ENCODE data around the gene IMMP2L.
"Not testable (repeated sequence)": the region's sequence is repeated elsewhere in the genome, so short reads cannot be mapped to it uniquely, and the experiment has no call there.

Gene IMMP2L

DNA sequence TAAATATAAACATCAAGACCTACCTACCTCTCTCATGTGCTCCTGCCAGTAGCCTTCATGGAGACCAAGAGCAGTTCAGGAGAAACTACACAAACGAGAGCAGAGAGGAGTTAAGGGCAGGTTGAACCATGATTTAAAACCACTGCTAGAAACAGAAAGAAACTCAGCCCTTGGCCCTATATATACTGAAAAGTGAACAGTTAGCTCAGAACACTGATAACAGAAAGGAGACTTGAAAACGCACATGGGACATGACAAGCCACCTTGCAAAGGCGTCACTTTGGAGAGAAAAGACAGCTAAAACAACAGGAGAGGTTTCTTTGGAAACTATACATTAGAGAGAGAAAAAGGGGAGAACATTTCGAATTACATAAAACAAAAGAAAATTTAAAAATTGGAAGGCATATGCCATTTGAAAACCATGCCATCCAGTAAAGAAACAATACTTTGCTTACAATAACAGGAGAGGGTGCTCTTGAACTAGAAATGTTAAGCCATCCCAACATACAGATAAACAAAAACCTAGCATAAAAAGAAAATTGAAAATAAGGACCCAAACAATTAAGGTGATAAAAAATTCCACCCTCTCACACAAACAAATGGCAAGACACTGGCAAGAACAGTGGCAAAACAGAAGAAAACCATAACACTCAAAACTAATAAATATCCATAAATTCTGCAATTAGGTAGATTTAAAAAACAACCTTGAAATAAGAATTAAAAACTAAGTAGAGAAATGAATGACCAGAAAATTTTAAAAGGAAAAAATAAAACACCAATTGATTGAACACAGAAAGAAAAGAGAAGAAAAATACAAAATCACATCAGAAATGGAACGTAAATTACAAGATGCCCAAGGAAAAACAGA is 232.7 kb downstream of the IMMP2L start:
- no peak for DNase-seq (ENCODE audit: low spot score)

DNA sequence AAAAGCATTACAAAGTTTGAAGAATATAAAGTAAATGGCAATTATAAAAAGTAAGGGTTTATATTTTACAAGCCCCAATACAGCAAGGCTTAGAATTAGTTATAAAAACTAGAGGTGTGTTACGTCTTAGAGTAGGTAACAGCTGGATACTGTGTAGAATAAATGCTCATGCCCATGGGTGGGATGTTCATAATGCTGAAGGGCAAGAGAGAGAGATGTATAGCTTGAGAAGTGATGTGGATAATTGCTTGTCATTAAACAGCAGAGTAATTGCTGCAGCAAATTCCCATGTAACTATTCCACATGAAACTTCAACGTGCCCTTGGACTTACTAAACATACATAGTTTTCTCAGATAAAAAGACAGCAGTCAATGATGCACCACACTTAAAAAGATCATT is 233.8 kb downstream of the IMMP2L start:
- no peak for DNase-seq (ENCODE audit: low spot score)

DNA sequence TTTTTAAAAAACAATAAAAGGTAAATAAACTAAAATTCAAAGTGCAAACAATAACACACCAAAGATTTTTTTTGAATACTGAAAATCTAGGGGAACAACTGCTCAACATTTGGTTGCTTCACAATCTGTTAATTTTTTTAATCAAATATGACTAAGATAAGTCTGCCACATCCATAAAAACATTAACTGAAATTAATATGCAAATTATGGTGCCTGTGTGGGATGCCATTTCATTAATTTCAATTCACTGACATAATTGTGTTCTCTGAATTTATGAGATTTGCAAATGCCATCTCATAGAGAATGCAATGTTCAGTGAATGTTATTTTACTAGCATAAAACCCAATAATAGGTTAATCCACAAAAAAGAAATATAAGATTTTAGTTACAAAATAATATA is 237.5 kb downstream of the IMMP2L start:
- no peak for DNase-seq (ENCODE audit: low spot score)

DNA sequence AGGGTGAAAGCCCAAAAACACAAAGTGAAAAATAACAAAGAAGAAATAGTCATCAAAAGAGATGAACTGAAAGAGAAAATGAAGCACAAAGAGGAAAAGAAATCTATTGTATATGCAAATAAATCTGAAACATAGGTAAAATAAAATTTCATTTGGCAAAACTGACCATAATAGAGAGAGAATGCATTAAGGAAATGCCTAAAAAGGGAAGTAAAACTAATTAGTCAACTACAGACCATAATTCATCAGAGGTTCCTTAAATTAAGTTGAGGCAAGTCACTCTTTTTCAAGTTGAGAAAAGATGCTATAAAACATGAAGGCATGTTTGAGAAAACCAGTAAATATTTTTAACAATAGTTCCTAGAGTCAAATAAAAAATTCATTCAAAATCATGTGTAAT is 238.1 kb downstream of the IMMP2L start:
- DNase-seq (ENCODE audit: low spot score), result no peak

DNA sequence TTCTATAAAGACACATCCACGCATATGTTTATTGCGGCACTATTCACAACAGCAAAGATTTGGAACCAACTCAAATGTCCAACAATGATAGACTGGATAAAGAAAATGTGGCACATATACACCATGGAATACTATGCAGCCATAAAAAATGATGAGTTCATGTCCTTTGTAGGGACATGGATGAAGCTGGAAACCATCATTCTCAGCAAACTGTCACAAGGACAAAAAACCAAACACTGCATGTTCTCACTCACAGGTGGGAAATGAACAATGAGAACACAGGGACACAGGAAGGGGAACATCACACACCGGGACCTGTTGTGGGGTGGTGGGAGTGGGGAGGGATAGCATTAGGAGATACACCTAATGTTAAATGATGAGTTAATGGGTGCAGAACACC is 238.6 kb downstream of the IMMP2L start:
- DNase-seq (ENCODE audit: low spot score), result not testable (repeated sequence)

DNA sequence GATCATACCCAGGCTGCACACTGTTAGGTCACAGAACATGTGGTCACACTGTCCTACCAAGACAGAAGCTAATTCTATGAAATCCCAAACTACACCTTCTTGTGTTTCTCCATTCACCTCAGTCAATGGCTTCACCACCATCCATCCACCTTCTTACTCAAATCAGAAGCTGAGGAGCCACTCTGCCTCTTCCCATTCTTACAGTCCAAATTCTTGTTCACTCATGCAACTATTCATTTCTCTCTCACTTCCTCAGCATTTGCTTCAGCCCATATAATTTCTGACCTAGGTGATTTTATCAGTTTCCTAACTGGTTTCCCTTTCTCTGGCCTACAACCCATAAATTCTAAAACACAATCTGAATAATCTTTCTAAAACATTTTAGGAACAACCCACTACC is 242.2 kb downstream of the IMMP2L start:
- DNase-seq (ENCODE audit: low spot score), result no peak

DNA sequence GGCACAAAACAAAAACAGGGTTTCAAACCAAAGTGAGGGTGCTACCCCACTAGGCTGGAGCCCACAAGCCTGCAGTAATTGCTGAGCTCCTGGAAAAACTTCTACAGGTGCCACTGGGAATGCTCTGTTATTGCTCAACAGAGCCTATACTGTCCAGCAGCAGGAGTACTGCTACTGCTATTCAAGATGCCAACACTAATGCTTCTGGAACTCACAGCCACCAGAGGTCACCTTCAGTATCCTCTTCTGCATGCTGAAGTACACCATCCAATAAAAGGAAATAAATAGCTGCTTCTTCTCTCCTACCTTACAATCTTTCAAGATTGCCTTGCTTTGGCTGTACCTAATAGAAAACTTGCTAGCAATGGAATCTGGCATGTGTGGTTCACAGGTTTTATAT is 249.3 kb downstream of the IMMP2L start:
- DNase-seq (ENCODE audit: low spot score), result no peak

DNA sequence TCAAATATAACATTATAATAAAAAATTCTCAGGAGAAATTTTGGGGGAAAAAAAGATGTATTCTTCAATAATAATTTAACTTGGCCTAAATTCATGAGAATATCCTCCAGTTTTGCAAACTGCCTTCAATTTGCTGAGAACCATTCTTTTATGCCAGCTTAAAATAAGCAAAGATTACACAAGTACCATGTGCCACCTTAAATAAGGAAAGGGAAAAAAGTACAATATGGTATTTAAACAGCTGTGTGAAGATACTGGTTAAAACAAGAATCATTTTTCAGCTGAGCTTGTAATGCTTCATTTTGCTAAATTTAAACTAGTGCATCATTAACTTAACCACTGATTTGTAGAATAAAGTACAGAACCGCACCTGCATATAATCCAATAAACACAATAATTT is 253.6 kb downstream of the IMMP2L start:
- no peak for DNase-seq (ENCODE audit: low spot score)

DNA sequence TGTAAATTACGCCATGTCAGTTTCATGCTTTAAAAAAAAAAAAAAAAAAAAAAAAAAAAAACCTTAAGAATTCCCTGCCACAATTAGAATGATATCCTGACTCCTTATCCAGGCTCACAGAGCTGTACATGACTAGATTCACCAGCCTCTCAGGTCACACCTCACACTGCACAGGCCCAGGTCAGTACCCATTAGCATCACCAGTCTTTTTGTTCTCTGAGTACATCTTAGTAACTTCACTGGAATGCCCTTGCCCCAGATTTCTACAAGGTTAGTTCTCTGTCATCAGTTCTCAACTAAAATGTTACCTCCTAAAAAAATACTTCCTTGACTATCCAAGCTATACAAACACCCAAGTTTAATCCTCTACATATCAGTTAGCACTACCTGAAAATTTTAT is 260.4 kb downstream of the IMMP2L start:
- DNase-seq (ENCODE audit: low spot score), result no peak

DNA sequence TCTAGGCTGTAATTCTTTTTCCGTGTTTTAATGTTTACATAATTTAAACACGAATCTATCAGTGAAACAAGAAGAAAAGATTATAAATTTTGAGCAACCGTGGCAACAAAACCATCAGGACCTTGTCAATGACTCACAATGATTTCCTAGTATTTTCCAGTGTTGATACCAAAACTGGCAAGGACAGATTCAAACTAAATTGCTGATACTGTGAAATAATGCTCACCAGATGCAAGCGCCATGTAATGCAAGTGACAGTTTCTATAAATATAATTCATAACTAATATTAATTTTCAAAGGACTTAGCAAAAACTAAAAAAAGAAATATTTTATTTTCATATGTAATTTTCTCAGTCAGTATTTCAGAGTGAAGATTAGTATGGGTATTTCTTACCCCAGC is 267.8 kb downstream of the IMMP2L start:
- no peak for DNase-seq (ENCODE audit: low spot score)

DNA sequence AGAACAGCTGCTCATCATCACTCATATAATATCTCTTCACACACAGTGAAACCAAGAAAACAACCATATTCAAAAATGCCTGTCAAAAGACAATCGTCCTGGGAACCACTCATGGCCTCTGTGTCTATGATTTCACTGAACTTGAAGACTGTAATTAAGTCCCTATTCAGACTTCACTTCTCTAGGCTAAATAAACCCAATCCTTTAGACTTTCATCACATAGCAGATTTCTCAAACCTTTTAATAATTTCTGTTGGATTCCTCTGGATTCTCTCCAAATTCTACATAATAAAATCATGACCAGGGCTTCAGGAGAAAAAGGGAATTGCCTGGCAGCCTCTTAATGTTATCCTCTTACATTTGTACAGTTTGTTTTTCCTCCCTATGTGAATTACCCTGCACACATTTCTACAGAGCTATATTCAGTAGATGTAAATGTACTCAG is 270.2 kb downstream of the IMMP2L start:
- no peak for DNase-seq (ENCODE audit: low spot score)

DNA sequence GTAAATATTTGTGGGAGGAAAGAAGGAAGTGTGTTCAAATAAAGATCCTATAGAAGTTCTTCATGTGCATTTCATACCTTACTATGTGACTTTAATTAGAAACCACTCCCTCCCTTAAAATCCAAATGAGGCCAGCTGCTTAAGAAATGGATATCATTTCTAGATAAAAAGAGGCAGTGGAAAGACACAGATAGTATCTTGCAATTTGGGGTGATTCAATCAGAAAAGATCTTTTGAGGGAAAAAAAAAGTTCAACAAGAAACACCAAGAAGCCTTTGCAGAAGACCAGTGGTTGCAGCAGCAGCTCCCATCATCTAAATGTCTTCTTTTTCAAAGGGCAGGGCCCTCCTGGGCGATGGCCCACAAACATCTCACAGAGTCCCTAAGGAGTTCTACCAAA is 271.3 kb downstream of the IMMP2L start:
- DNase-seq (ENCODE audit: low spot score), result no peak

DNA sequence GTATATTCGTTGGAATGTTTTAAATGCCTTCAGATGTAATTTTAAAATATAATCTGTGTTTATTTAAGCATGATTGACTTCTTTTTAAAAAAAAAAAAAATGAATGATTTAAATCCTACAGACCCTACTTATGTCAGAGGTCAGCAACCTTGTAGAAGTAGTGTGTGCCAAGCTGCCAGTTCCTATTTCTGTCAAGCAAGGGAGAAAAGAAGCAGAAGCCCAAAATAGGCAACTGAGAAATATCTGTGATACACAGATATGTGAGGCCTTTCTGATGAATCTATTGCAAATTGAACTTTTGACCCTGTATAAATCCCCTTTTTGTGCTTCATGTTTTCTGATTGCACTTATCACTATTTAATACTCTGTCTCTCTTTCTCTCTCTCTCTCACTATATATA is 271.9 kb downstream of the IMMP2L start:
- no peak for DNase-seq (ENCODE audit: low spot score)

DNA sequence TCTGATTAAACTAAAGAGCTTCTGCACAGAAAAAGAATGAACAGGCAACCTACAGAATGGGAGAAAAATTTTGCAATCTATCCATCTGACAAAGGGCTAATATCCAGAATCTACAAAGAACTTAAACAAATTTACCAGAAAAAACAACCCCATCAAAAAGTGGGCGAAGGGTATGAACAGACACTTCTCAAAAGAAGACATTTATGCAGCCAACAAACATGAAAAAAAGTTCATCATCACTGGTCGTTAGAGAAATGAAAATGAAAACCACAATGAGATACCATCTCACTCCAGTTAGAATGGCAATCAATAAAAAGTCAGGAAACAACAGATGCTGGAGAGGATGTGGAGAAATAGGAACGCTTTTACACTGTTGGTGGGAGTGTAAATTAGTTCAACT is 273.9 kb downstream of the IMMP2L start:
- DNase-seq (ENCODE audit: low spot score), result not testable (repeated sequence)

DNA sequence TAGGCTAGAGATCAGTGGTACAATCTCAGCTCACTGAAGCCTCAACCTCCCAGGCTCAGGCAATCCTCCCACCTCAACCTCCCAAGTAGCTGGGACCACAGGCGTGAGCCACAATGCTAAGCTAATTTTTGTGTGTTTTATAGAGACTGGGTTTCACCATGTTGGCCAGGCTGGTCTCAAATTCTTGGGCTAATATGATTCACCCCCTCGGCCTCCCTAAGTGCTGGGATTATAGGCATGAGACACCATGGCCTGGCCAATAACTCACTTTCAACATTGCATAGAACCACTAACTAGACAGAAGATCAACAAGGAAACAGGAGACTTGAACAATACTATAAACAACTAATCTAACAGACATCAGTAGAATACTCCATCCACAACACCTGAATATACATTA is 279.7 kb downstream of the IMMP2L start:
- DNase-seq (ENCODE audit: low spot score), result no peak

DNA sequence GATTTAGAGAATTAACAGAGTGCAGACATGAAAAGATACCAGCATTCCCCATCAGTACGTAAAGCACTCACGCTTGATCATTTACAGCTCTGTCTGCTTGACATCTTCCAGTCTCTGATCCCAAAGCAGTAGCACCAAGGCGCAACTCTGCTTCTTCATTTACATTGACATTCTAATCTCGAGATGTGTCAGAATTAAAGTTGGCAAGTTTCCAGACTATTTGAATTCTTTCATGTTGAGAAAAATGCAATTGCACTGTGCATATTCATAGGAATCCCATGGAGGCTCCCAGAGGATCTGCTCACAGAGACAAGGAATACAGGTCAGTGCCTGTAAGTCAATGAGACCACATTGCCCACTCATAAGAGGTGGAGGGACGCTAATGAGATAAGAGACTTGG is 287.4 kb downstream of the IMMP2L start:
- DNase-seq (ENCODE audit: low spot score), result no peak

DNA sequence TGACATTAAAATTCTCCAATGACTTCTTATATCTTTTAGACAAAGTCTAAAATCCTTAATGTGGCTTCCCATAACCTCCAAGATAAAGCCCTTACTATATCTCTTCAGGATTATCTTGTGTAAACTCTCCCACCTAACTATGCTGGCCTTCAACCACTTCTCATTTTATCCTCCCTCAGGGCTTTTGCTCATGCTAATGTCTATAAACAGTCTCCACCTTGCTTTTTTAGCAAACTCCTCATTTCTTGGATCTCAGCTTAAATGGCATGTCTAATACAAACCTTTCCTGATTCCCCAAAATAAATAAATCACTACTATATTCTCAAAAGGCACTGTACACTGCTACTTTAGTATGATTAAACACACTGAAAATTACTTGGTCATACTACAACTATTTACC is 290.2 kb downstream of the IMMP2L start:
- DNase-seq (ENCODE audit: low spot score), result no peak

DNA sequence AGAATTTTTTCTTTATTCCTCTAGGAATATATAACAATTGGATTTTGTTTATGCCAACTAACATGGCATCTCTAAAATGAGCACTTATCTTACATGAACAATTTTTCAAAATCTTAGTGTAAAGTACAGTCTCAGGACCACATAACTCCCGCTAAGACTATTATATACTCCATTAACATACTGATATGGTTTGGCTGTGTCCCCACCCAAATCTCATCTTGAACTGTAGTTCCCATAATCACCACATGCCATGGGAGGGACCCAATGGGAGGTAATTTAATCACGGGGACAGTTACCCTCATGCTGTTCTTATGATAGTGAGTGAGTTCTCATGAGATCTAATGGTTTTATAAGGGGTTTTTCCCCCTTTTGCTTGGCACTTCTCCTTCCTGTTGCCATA is 291.5 kb downstream of the IMMP2L start:
- DNase-seq (ENCODE audit: low spot score), result not testable (repeated sequence)

DNA sequence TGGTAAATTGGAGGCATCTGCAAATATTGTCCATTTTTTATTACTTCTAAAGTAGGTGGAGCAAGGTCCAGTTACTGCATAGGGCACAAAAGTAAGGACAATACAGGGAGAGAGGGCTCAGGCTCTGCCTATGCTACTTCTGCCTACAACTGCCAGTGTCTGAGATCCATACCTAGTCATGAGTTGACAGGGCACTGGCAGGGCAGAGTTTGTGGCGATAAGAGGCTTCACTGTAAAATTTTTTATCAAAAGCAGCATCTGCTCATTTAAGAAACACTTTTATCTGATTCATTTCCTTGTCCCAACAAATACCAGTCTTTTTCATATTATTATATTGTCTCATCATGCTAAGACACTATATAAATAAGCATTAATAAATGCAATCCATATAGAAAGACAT is 293.4 kb downstream of the IMMP2L start:
- DNase-seq (ENCODE audit: low spot score), result no peak

DNA sequence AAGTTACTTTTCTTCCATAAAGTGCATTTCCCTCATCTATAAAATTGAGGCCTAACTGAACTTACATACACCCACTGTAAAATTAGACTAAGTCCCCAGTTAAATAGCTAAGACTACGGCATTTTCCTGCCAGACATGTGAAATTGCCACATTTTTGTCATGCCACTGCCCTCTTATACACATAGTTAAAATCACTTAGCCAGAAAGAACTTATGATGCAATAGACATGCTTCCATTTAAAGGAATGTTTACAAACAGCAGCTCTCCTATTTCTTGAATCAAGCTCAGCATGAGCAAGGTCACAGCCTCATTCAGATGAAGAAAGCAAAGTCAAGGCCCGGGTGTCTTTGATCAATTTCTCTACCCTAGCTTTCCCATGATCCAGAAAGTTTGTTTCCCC is 295.7 kb downstream of the IMMP2L start:
- no peak for DNase-seq (ENCODE audit: low spot score)

DNA sequence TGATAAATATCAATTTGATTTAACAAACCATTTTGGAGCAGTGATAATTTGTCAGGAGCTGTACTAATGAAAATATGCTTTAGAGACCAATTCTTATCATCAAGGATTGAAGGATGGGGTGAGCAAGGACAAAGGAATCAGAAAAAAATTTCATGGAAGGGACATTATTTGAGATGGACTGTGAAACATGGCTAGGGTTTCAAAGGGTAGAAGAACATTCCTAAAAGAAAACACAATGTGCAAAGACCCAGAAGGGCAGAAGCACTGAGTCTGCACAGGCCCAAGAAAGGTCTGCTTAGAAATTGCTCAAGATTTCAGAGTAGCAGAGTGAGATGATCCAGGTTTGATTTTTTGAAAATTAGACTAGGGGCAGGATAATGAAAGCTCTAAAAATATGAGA is 296.9 kb downstream of the IMMP2L start:
- DNase-seq (ENCODE audit: low spot score), result no peak

DNA sequence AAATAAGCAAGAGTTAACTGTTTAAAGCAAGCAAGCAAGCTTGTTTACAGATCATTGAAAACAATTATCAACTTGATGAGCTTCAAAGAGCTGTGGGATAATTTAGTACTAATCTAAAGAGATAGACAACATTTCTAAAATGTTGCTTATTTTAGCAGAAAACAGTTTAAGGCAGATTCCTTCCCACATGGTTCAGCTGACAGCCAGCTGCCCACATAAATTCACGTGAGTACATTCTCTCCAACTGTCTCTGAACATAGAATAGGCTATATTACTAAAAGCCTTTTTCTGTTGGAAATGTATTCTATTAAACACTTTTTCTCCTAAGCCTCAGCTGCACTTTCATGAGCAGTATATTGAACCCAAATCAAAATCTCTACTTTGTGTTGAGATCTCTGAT is 297.3 kb downstream of the IMMP2L start:
- no peak for DNase-seq (ENCODE audit: low spot score)

DNA sequence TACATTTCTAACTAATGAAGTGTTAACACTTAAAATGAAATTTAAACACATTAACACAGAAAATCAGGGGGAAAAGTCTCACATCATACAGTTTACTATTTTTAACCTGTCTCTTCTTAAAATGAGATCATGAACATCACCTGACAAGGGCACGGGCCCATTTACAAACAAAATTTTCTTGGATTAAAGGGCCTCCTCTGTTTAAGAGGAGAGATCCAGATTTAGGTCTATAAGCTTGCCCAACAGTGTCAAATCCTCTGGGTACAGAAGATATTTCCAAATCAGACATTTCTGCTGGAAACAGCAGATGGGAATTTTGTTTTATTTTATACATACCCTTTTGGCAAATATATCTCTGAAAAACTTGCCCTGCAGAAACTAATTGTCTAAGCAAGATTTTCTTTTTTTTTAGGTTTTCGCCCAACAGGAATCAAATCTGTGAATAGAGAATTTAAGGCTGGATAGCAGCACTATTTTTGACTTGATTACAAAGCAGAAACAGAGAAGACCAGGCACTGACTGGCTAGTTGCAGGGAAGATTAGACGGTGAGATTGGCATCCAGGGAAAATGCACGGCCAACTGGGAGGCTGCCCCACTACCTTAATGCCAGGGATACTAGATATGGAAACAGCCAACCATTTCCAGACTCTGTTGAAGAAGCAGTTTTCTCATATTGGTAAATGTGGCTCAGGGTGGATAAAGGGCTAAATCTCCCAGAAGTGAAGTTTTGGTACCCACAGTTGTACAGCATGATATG is 298.0 kb downstream of the IMMP2L start:
- DNase-seq (ENCODE audit: low spot score), result no peak

All from CD4-positive, alpha-beta T cell treated with Interleukin-15 for 4 hours (primary cell).